ENCODE measurements around the gene TUSC1.
"Not testable (repeated sequence)": the region's sequence is repeated elsewhere in the genome, so short reads cannot be mapped to it uniquely, and the experiment has no call there.

Gene TUSC1

GRCh38 chr9:25678147-25678666 is at the start of gene TUSC1:
Gene TUSC1, minus strand, starts transcription at chr9:25678444. Its CDS starts 132 bp downstream, at chr9:25678312.
- H3K4me3 ChIP-seq, result no peak within 1 kb of the TSS
- no peaks in the 10 kb centered on the region for H3K4me1 ChIP-seq
- no peaks in the 10 kb centered on the region for H3K36me3 ChIP-seq
- H4K20me1 ChIP-seq, result no peaks in the 10 kb centered on the region
- TF ChIP-seq Cebpa-rat (IDR thresholded peaks at IDR 0.05), result no peak
- no peak within 1 kb of the TSS for H3K27ac ChIP-seq
- no peak within 1 kb of the TSS for H3K9ac ChIP-seq
- H3K9me3 ChIP-seq, result peaks cover 18% of the 10 kb centered on the region
- H3K27me3 ChIP-seq, result no peaks in the 10 kb centered on the region
- no peak within 1 kb of the TSS for H3K4me2 ChIP-seq

- Histone ChIP-seq H3K4me2 (no peak overlapping the region), H3K9me3 (no peaks in the 10 kb centered on the region), H3K27me3 (no peaks in the 10 kb centered on the region), H4K20me1 (no peaks in the 10 kb centered on the region), H3K4me3 (no peak overlapping the region), H3K9ac (no peak overlapping the region), H3K4me1 (no peaks in the 10 kb centered on the region), H3K36me3 (no peaks in the 10 kb centered on the region), H3K27ac (no peak overlapping the region)
- TF ChIP-seq Cebpa-rat (IDR thresholded peaks at IDR 0.05), result no peak
Measured at GRCh38 chr9:25726871-25727410, 48.7 kb upstream of the TUSC1 start.

- Histone ChIP-seq H3K9me3 (no peaks in the 10 kb centered on the region), H3K4me3 (no peak overlapping the region), H3K27me3 (no peaks in the 10 kb centered on the region), H4K20me1 (no peaks in the 10 kb centered on the region), H3K36me3 (no peaks in the 10 kb centered on the region), H3K4me1 (no peaks in the 10 kb centered on the region), H3K27ac (no peak overlapping the region), H3K4me2 (no peak overlapping the region), H3K9ac (no peak overlapping the region)
- TF ChIP-seq Cebpa-rat (IDR thresholded peaks at IDR 0.05), result no peak
Measured at GRCh38 chr9:25724424-25724823, 46.2 kb upstream of the TUSC1 start.

GRCh38 chr9:25716220-25716872 is 38.1 kb upstream of the TUSC1 start:
- Histone ChIP-seq H3K27me3 (no peaks in the 10 kb centered on the region), H3K27ac (no peak overlapping the region), H3K36me3 (no peaks in the 10 kb centered on the region), H3K9ac (no peak overlapping the region), H3K4me3 (no peak overlapping the region), H3K4me1 (no peaks in the 10 kb centered on the region), H3K4me2 (no peak overlapping the region), H3K9me3 (no peaks in the 10 kb centered on the region), H4K20me1 (no peaks in the 10 kb centered on the region)
- TF ChIP-seq Cebpa-rat (IDR thresholded peaks at IDR 0.05), result no peak

GRCh38 chr9:25709941-25710340 is 31.7 kb upstream of the TUSC1 start:
- H3K27ac ChIP-seq, result no peak overlapping the region
- no peaks in the 10 kb centered on the region for H4K20me1 ChIP-seq
- no peak overlapping the region for H3K4me2 ChIP-seq
- no peak overlapping the region for H3K4me3 ChIP-seq
- H3K9ac ChIP-seq, result no peak overlapping the region
- H3K9me3 ChIP-seq, result no peaks in the 10 kb centered on the region
- no peaks in the 10 kb centered on the region for H3K36me3 ChIP-seq
- no peaks in the 10 kb centered on the region for H3K4me1 ChIP-seq
- H3K27me3 ChIP-seq, result no peaks in the 10 kb centered on the region
- TF ChIP-seq Cebpa-rat (IDR thresholded peaks at IDR 0.05), result no peak

GRCh38 chr9:25704800-25705199 is 26.6 kb upstream of the TUSC1 start:
- H3K27me3 ChIP-seq, result no peaks in the 10 kb centered on the region
- no peak overlapping the region for H3K9ac ChIP-seq
- no peaks in the 10 kb centered on the region for H4K20me1 ChIP-seq
- TF ChIP-seq Cebpa-rat (IDR thresholded peaks at IDR 0.05), result no peak
- no peaks in the 10 kb centered on the region for H3K9me3 ChIP-seq
- no peaks in the 10 kb centered on the region for H3K36me3 ChIP-seq
- H3K27ac ChIP-seq, result no peak overlapping the region
- H3K4me1 ChIP-seq, result no peaks in the 10 kb centered on the region
- no peak overlapping the region for H3K4me3 ChIP-seq
- no peak overlapping the region for H3K4me2 ChIP-seq

GRCh38 chr9:25703701-25704357 is 25.6 kb upstream of the TUSC1 start:
- H3K27ac ChIP-seq, result no peak overlapping the region
- no peak overlapping the region for H3K4me2 ChIP-seq
- no peaks in the 10 kb centered on the region for H3K36me3 ChIP-seq
- H3K9ac ChIP-seq, result no peak overlapping the region
- no peak for TF ChIP-seq Cebpa-rat (IDR thresholded peaks at IDR 0.05)
- H3K4me1 ChIP-seq, result no peaks in the 10 kb centered on the region
- no peaks in the 10 kb centered on the region for H3K27me3 ChIP-seq
- H3K4me3 ChIP-seq, result no peak overlapping the region
- no peaks in the 10 kb centered on the region for H4K20me1 ChIP-seq
- H3K9me3 ChIP-seq, result no peaks in the 10 kb centered on the region

GRCh38 chr9:25702536-25702935 is 24.3 kb upstream of the TUSC1 start:
- H3K9ac ChIP-seq, result no peak overlapping the region
- no peaks in the 10 kb centered on the region for H4K20me1 ChIP-seq
- TF ChIP-seq Cebpa-rat (IDR thresholded peaks at IDR 0.05), result no peak
- no peaks in the 10 kb centered on the region for H3K9me3 ChIP-seq
- H3K4me3 ChIP-seq, result no peak overlapping the region
- no peak overlapping the region for H3K27ac ChIP-seq
- H3K27me3 ChIP-seq, result no peaks in the 10 kb centered on the region
- H3K4me2 ChIP-seq, result no peak overlapping the region
- H3K36me3 ChIP-seq, result no peaks in the 10 kb centered on the region
- no peaks in the 10 kb centered on the region for H3K4me1 ChIP-seq

- not testable (repeated sequence) for H4K20me1 ChIP-seq, H3K36me3 ChIP-seq, H3K4me1 ChIP-seq, H3K4me2 ChIP-seq, H3K27ac ChIP-seq, H3K27me3 ChIP-seq, H3K9me3 ChIP-seq, H3K9ac ChIP-seq, H3K4me3 ChIP-seq
Measured at GRCh38 chr9:25700899-25701298, 22.7 kb upstream of the TUSC1 start.

GRCh38 chr9:25700430-25700829 is 22.2 kb upstream of the TUSC1 start:
- Histone ChIP-seq H3K36me3 (no peaks in the 10 kb centered on the region), H4K20me1 (no peaks in the 10 kb centered on the region), H3K27me3 (no peaks in the 10 kb centered on the region), H3K4me2 (no peak overlapping the region), H3K4me1 (no peaks in the 10 kb centered on the region), H3K9me3 (no peaks in the 10 kb centered on the region), H3K27ac (no peak overlapping the region), H3K9ac (no peak overlapping the region), H3K4me3 (no peak overlapping the region)
- no peak for TF ChIP-seq Cebpa-rat (IDR thresholded peaks at IDR 0.05)
